GM23338 (cell line): ENCODE results near the gene ARHGAP10. TPM values are rescaled to one million over a fixed set of nuclear protein-coding genes. Genes with fewer than 3 reads are reported as not detected.

Experiments used
- ATAC-seq: fragments of 200-7000 bp; cut with Tn5 transposase; 3 replicates; pipeline ENCODE4 v1.9.1; 2020
- DNase-seq: peaks from one replicate; pipeline ENCODE4 v3.0.0-alpha.2; 2015; ENCODE audit warnings: low spot score
- H2AFZ ChIP-seq: fragments of 200-600 bp; sonication (generic); 2 replicates; pipeline ENCODE4 v1.8.0; 2016; ENCODE audit warnings: antibody characterized with exemption, mild to moderate bottlenecking, moderate library complexity
- H3F3A ChIP-seq: fragments of 200-600 bp; sonication (generic); replicated peaks from 2 replicates; pipeline ENCODE4 v1.8.0; 2017; ENCODE audit warnings: antibody characterized with exemption, mixed run types, low read depth
- H3K27ac ChIP-seq: fragments of 200-600 bp; sonication (generic); 2 replicates; pipeline ENCODE4 v1.6.1; 2016; ENCODE audit warnings: low read depth
- H3K27me3 ChIP-seq: fragments of 200-600 bp; sonication (generic); 2 replicates; pipeline ENCODE4 v1.8.0; 2016; ENCODE audit warnings: mild to moderate bottlenecking, mixed run types, moderate library complexity; ENCODE audit not compliant: insufficient read depth
- H3K36me3 ChIP-seq: fragments of 200-600 bp; sonication (generic); 2 replicates; pipeline ENCODE4 v1.8.0; 2016; ENCODE audit warnings: mild to moderate bottlenecking; ENCODE audit not compliant: insufficient read depth
- H3K4me1 ChIP-seq: fragments of 200-600 bp; sonication (generic); 2 replicates; pipeline ENCODE4 v1.8.0; 2016; ENCODE audit warnings: mild to moderate bottlenecking, moderate library complexity; ENCODE audit not compliant: insufficient read depth
- H3K4me2 ChIP-seq: fragments of 200-600 bp; sonication (generic); 2 replicates; pipeline ENCODE4 v1.7.1; 2017; ENCODE audit warnings: mixed run types
- H3K4me3 ChIP-seq: fragments of 200-600 bp; sonication (generic); 2 replicates; pipeline ENCODE4 v1.6.1; 2016; ENCODE audit warnings: mixed run types
- H3K79me2 ChIP-seq: fragments of 200-600 bp; sonication (generic); replicated peaks from 2 replicates; pipeline ENCODE4 v1.8.0; 2017; ENCODE audit warnings: mild to moderate bottlenecking; ENCODE audit not compliant: insufficient read depth
- H3K9me2 ChIP-seq: fragments of 200-600 bp; sonication (generic); 2 replicates; pipeline ENCODE4 v1.8.0; 2017; ENCODE audit not compliant: insufficient read depth
- H4K20me1 ChIP-seq: fragments of 200-600 bp; sonication (generic); replicated peaks from 2 replicates; pipeline ENCODE4 v1.8.0; 2017; ENCODE audit warnings: mild to moderate bottlenecking; ENCODE audit not compliant: insufficient read depth
- H3K27ac Mint-ChIP-seq: 2 replicates; pipeline ENCODE4 v1.8.0; 2020; ENCODE audit warnings: inconsistent platforms, mild to moderate bottlenecking, moderate library complexity, mixed read lengths
- H3K27me3 Mint-ChIP-seq: 3 replicates; pipeline ENCODE4 v1.8.0; 2022; ENCODE audit warnings: low read depth, mild to moderate bottlenecking, moderate library complexity, mixed read lengths, inconsistent platforms; ENCODE audit not compliant: insufficient read depth, poor library complexity
- H3K36me3 Mint-ChIP-seq: 3 replicates; pipeline ENCODE4 v1.8.0; 2021; ENCODE audit warnings: low read depth, mild to moderate bottlenecking, inconsistent platforms, moderate library complexity, mixed read lengths
- H3K4me1 Mint-ChIP-seq: 3 replicates; pipeline ENCODE4 v1.8.0; 2020; ENCODE audit warnings: mild to moderate bottlenecking, inconsistent platforms, mixed read lengths
- H3K4me3 Mint-ChIP-seq: 3 replicates; pipeline ENCODE4 v1.8.0; 2021; ENCODE audit warnings: moderate library complexity, mild to moderate bottlenecking, inconsistent platforms, mixed read lengths
- H3K9me3 Mint-ChIP-seq: 3 replicates; pipeline ENCODE4 v1.8.0; 2020; ENCODE audit warnings: moderate library complexity, mild to moderate bottlenecking, inconsistent platforms, mixed read lengths
- ETS1 ChIP-seq: IDR thresholded peaks from 2 replicates; pipeline ENCODE4 v1.6.1; 2016; ENCODE audit warnings: antibody characterized with exemption
- EZH2phosphoT487 ChIP-seq: fragments of 200-600 bp; sonication (generic); IDR thresholded peaks from one replicate; pipeline ENCODE4 v1.8.1; 2018; ENCODE audit warnings: antibody characterized with exemption; ENCODE audit not compliant: unreplicated experiment
- JUNB ChIP-seq: IDR thresholded peaks from one replicate; pipeline ENCODE4 v1.6.1; 2016; ENCODE audit warnings: antibody characterized with exemption; ENCODE audit not compliant: unreplicated experiment
- NANOG ChIP-seq: IDR thresholded peaks from 2 replicates; pipeline ENCODE4 v1.6.1; 2016; ENCODE audit warnings: antibody characterized with exemption, borderline replicate concordance
- ZNF114 ChIP-seq: fragments of 250-450 bp; sonication (Bioruptor Pico); IDR thresholded peaks from 2 replicates; pipeline ENCODE4 v1.5.0; 2020; ENCODE audit warnings: mild to moderate bottlenecking, moderate library complexity
- ZNF331 ChIP-seq: fragments of 250-450 bp; sonication (Bioruptor Pico); IDR thresholded peaks from 2 replicates; pipeline ENCODE4 v1.5.0; 2020; ENCODE audit warnings: low read depth, mild to moderate bottlenecking, moderate library complexity
- polyA plus RNA-seq: library from polyadenylated mRNA; unstranded; fragments of >200 nt; fragmentation: Nextera tagmentation; extraction: Ambion mirVana; gene quantifications from 2 replicates; pipeline ENCODE4 v1.2.1, GENCODE V29; 2016
- total RNA-seq: library from RNA; depleted of rRNA; stranded (reverse); fragments of >200 nt; shearing (Covaris generic); gene quantifications from 2 replicates; pipeline ENCODE4 v1.2.3, GENCODE V29; 2014
- TF ChIP-seq, protein P1 (sequence below), 2 experiments: fragments of 200-600 bp in 1 of 2; sonication (generic) in 1 of 2; conservative IDR thresholded peaks; 2 replicates each; pipeline versions ENCODE4 v1.5.1 to v1.6.1; 2016 to 2017; ENCODE audit warnings: antibody characterized with exemption in 2 of 2, low read depth in 2 of 2, mild to moderate bottlenecking in 2 of 2, moderate library complexity in 1 of 2
- TF ChIP-seq, protein P2 (sequence below): fragments of 250-450 bp; sonication (Bioruptor Pico); IDR thresholded peaks from 2 replicates; pipeline ENCODE4 v1.5.0; 2020; ENCODE audit warnings: mild to moderate bottlenecking, moderate library complexity

Gene ARHGAP10
- total and polyA plus RNA-seq, 2 experiments from 2014 or later, result 5.1 to 6.3 TPM

- no peak overlapping the region for H2AFZ ChIP-seq
- TF ChIP-seq ETS1 (no peak), NANOG (no peak), ZNF114 (CRISPR knock-in tag) (no peak), JUNB (no peak), EZH2phosphoT487 (no peak), ZNF331 (CRISPR knock-in tag) (no peak)
- TF ChIP-seq, protein P1, sequence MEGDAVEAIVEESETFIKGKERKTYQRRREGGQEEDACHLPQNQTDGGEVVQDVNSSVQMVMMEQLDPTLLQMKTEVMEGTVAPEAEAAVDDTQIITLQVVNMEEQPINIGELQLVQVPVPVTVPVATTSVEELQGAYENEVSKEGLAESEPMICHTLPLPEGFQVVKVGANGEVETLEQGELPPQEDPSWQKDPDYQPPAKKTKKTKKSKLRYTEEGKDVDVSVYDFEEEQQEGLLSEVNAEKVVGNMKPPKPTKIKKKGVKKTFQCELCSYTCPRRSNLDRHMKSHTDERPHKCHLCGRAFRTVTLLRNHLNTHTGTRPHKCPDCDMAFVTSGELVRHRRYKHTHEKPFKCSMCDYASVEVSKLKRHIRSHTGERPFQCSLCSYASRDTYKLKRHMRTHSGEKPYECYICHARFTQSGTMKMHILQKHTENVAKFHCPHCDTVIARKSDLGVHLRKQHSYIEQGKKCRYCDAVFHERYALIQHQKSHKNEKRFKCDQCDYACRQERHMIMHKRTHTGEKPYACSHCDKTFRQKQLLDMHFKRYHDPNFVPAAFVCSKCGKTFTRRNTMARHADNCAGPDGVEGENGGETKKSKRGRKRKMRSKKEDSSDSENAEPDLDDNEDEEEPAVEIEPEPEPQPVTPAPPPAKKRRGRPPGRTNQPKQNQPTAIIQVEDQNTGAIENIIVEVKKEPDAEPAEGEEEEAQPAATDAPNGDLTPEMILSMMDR (conservative IDR thresholded peaks at IDR 0.05; ENCODE audit: low read depth in 2 of 2), result no peak
- TF ChIP-seq, protein P2, sequence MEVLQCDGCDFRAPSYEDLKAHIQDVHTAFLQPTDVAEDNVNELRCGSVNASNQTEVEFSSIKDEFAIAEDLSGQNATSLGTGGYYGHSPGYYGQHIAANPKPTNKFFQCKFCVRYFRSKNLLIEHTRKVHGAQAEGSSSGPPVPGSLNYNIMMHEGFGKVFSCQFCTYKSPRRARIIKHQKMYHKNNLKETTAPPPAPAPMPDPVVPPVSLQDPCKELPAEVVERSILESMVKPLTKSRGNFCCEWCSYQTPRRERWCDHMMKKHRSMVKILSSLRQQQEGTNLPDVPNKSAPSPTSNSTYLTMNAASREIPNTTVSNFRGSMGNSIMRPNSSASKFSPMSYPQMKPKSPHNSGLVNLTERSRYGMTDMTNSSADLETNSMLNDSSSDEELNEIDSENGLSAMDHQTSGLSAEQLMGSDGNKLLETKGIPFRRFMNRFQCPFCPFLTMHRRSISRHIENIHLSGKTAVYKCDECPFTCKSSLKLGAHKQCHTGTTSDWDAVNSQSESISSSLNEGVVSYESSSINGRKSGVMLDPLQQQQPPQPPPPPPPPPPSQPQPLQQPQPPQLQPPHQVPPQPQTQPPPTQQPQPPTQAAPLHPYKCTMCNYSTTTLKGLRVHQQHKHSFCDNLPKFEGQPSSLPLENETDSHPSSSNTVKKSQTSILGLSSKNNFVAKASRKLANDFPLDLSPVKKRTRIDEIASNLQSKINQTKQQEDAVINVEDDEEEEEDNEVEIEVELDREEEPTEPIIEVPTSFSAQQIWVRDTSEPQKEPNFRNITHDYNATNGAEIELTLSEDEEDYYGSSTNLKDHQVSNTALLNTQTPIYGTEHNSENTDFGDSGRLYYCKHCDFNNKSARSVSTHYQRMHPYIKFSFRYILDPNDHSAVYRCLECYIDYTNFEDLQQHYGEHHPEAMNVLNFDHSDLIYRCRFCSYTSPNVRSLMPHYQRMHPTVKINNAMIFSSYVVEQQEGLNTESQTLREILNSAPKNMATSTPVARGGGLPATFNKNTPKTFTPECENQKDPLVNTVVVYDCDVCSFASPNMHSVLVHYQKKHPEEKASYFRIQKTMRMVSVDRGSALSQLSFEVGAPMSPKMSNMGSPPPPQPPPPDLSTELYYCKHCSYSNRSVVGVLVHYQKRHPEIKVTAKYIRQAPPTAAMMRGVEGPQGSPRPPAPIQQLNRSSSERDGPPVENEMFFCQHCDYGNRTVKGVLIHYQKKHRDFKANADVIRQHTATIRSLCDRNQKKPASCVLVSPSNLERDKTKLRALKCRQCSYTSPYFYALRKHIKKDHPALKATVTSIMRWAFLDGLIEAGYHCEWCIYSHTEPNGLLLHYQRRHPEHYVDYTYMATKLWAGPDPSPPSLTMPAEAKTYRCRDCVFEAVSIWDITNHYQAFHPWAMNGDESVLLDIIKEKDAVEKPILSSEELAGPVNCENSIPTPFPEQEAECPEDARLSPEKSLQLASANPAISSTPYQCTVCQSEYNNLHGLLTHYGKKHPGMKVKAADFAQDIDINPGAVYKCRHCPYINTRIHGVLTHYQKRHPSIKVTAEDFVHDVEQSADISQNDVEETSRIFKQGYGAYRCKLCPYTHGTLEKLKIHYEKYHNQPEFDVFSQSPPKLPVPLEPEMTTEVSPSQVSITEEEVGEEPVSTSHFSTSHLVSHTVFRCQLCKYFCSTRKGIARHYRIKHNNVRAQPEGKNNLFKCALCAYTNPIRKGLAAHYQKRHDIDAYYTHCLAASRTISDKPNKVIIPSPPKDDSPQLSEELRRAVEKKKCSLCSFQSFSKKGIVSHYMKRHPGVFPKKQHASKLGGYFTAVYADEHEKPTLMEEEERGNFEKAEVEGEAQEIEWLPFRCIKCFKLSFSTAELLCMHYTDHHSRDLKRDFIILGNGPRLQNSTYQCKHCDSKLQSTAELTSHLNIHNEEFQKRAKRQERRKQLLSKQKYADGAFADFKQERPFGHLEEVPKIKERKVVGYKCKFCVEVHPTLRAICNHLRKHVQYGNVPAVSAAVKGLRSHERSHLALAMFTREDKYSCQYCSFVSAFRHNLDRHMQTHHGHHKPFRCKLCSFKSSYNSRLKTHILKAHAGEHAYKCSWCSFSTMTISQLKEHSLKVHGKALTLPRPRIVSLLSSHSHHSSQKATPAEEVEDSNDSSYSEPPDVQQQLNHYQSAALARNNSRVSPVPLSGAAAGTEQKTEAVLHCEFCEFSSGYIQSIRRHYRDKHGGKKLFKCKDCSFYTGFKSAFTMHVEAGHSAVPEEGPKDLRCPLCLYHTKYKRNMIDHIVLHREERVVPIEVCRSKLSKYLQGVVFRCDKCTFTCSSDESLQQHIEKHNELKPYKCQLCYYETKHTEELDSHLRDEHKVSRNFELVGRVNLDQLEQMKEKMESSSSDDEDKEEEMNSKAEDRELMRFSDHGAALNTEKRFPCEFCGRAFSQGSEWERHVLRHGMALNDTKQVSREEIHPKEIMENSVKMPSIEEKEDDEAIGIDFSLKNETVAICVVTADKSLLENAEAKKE (CRISPR knock-in tag), result no peak
Measured at GRCh38 chr4:147704846-147705245, 27.0 kb upstream of the ARHGAP10 start.

More at GRCh38 chr4:147704846-147705245, 27.0 kb upstream of the ARHGAP10 start:
- Histone ChIP-seq H3F3A (no peaks in the 10 kb centered on the region), H3K4me2 (no peak overlapping the region), H3K79me2 (no peaks in the 10 kb centered on the region), H3K9me2 (no peaks in the 10 kb centered on the region), H3K4me3 (no peak overlapping the region), H3K27ac (no peak overlapping the region), H3K27me3 (no peaks in the 10 kb centered on the region), H3K4me1 (no peaks in the 10 kb centered on the region), H4K20me1 (no peaks in the 10 kb centered on the region), H3K36me3 (no peaks in the 10 kb centered on the region)
- no peaks in the 10 kb centered on the region for H3K27me3 Mint-ChIP-seq
- no peaks in the 10 kb centered on the region for H3K9me3 Mint-ChIP-seq
- peaks cover 5% of the 10 kb centered on the region for H3K4me1 Mint-ChIP-seq
- no peaks in the 10 kb centered on the region for H3K36me3 Mint-ChIP-seq
- no peak overlapping the region for H3K4me3 Mint-ChIP-seq
- no peak overlapping the region for H3K27ac Mint-ChIP-seq
- ATAC-seq, result no peak
- no peak for DNase-seq
